Osteocyte (in vitro differentiated cells): Measurements from ENCODE around the gene TEN1. TPM values are rescaled to one million over a fixed set of nuclear protein-coding genes. Genes with fewer than 3 reads are reported as not detected.
A peak's percentile ranks its signal among the peaks of the same experiment; 100 is the strongest.

Experiments used
- DNase-seq: peaks from one replicate; pipeline ENCODE4 v3.0.0; 2021; ENCODE audit warnings: mixed read lengths; ENCODE audit not compliant: unreplicated experiment; ENCODE audit errors: extremely low spot score
- H3K27ac Mint-ChIP-seq: one replicate; pipeline ENCODE4 v1.8.0; 2021; ENCODE audit warnings: mild to moderate bottlenecking, mixed read lengths; ENCODE audit not compliant: unreplicated experiment
- H3K27me3 Mint-ChIP-seq: one replicate; pipeline ENCODE4 v1.8.0; 2021; ENCODE audit warnings: mixed read lengths; ENCODE audit not compliant: unreplicated experiment
- H3K36me3 Mint-ChIP-seq: one replicate; pipeline ENCODE4 v1.8.0; 2021; ENCODE audit warnings: mixed read lengths; ENCODE audit not compliant: unreplicated experiment
- H3K4me1 Mint-ChIP-seq: one replicate; pipeline ENCODE4 v1.8.0; 2021; ENCODE audit warnings: mixed read lengths; ENCODE audit not compliant: unreplicated experiment
- H3K4me3 Mint-ChIP-seq: one replicate; pipeline ENCODE4 v1.8.0; 2021; ENCODE audit warnings: mild to moderate bottlenecking, moderate library complexity, mixed read lengths; ENCODE audit not compliant: unreplicated experiment
- H3K9me3 Mint-ChIP-seq: one replicate; pipeline ENCODE4 v1.8.0; 2021; ENCODE audit warnings: mixed read lengths; ENCODE audit not compliant: unreplicated experiment
- total RNA-seq: library from RNA; stranded (reverse); gene quantifications from 2 replicates; pipeline ENCODE4 v1.2.1, GENCODE V29; 2021
- TF ChIP-seq, protein P1 (sequence below): fragments of 200-600 bp; sonication (generic); IDR thresholded peaks from 2 replicates; pipeline ENCODE4 v1.5.0; 2021; ENCODE audit warnings: antibody characterized with exemption, mild to moderate bottlenecking, moderate library complexity

TEN1 gene
- total RNA-seq, 1 donor from 2014 or later = 23.7 TPM

GRCh38 chr17:75940727-75941441, 38.2 kb upstream of the TEN1 start, which contains the start of gene FBF1:
FBF1 (minus strand) TSS chr17:75941042; CDS start chr17:75938149, 2,893 bp downstream.
- Mint-ChIP-seq H3K36me3 (peaks cover 7% of the 10 kb centered on the region), H3K4me3 (peak within 1 kb of the TSS; percentile 90), H3K27me3 (no peaks in the 10 kb centered on the region), H3K27ac (peak within 1 kb of the TSS; percentile 83), H3K4me1 (peaks cover 14% of the 10 kb centered on the region), H3K9me3 (no peaks in the 10 kb centered on the region)
- DNase-seq = peak; percentile 98
- TF ChIP-seq, protein P1, sequence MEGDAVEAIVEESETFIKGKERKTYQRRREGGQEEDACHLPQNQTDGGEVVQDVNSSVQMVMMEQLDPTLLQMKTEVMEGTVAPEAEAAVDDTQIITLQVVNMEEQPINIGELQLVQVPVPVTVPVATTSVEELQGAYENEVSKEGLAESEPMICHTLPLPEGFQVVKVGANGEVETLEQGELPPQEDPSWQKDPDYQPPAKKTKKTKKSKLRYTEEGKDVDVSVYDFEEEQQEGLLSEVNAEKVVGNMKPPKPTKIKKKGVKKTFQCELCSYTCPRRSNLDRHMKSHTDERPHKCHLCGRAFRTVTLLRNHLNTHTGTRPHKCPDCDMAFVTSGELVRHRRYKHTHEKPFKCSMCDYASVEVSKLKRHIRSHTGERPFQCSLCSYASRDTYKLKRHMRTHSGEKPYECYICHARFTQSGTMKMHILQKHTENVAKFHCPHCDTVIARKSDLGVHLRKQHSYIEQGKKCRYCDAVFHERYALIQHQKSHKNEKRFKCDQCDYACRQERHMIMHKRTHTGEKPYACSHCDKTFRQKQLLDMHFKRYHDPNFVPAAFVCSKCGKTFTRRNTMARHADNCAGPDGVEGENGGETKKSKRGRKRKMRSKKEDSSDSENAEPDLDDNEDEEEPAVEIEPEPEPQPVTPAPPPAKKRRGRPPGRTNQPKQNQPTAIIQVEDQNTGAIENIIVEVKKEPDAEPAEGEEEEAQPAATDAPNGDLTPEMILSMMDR = peak; percentile 15

- peak overlapping the region; percentile 90 for H3K4me3 Mint-ChIP-seq
- H3K9me3 Mint-ChIP-seq = no peaks in the 10 kb centered on the region
- H3K36me3 Mint-ChIP-seq = peaks cover 10% of the 10 kb centered on the region
- peak overlapping the region; percentile 83 for H3K27ac Mint-ChIP-seq
- H3K4me1 Mint-ChIP-seq = peaks cover 14% of the 10 kb centered on the region
- TF ChIP-seq, protein P1 = no peak
- DNase-seq = no peak
- H3K27me3 Mint-ChIP-seq = no peaks in the 10 kb centered on the region
These were observed 37.6 kb upstream of the TEN1 start for GRCh38 chr17:75941442-75941819.

GRCh38 chr17:75942473-75942872, 36.6 kb upstream of the TEN1 start:
- H3K4me1 Mint-ChIP-seq = peaks cover 14% of the 10 kb centered on the region
- TF ChIP-seq, protein P1 = no peak
- H3K36me3 Mint-ChIP-seq = peaks cover 14% of the 10 kb centered on the region
- no peak for DNase-seq
- no peaks in the 10 kb centered on the region for H3K27me3 Mint-ChIP-seq
- no peak overlapping the region for H3K4me3 Mint-ChIP-seq
- H3K9me3 Mint-ChIP-seq = no peaks in the 10 kb centered on the region
- no peak overlapping the region for H3K27ac Mint-ChIP-seq

DNA sequence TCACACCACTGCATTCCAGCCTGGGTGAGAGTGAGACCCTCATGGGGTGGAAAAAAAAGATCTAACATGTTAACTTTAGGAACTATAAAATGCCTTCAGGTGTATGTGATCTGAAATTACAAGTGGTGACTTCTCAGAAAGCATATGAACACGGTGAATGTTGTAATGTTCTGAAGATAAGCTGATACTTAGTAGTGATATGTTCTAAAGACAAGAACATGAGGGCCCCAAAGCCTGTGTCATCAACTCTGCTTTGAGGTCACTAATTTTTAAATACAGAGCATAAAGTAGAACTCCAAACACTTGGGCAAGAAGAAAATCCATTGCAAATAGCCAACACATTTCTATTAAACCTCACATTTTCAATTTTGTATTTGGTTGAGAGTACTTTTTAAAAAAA, 35.5 kb upstream of the TEN1 start:
- Mint-ChIP-seq H3K27ac (no peak overlapping the region), H3K36me3 (peaks cover 19% of the 10 kb centered on the region), H3K4me1 (peaks cover 14% of the 10 kb centered on the region), H3K27me3 (no peaks in the 10 kb centered on the region), H3K4me3 (no peak overlapping the region), H3K9me3 (no peaks in the 10 kb centered on the region)
- TF ChIP-seq, protein P1 = no peak
- no peak for DNase-seq

- Mint-ChIP-seq H3K36me3 (peaks cover 33% of the 10 kb centered on the region), H3K9me3 (no peaks in the 10 kb centered on the region)
These were observed 33.8 kb upstream of the TEN1 start for GRCh38 chr17:75945211-75945610.

More at GRCh38 chr17:75945211-75945610, 33.8 kb upstream of the TEN1 start:
- TF ChIP-seq, protein P1 = no peak
- DNase-seq = no peak
- Mint-ChIP-seq H3K27me3 (no peaks in the 10 kb centered on the region), H3K27ac (no peak overlapping the region), H3K4me1 (peaks cover 11% of the 10 kb centered on the region), H3K4me3 (no peak overlapping the region)
